PC-9 (cell line): ENCODE measurements around the gene LINGO1. TPM values are rescaled to one million over a fixed set of nuclear protein-coding genes. Genes with fewer than 3 reads are reported as not detected.

Experiments used
- BruUV-seq: library from RNA; stranded (reverse); fragments of 400-500 nt; replicated peaks from 2 replicates; lab custom pipeline; 2021; lab: Mats Ljungman, UMichigan
- CTCF ChIA-PET: fragments of 300-600 bp; sonication (Branson Sonifier 250); formaldehyde crosslinking; loops from one replicate; lab custom pipeline; 2022; ENCODE audit warnings: antibody characterized with exemption; lab: Charles Lee
- POLR2A ChIA-PET: fragments of 300-600 bp; sonication (Branson Sonifier 250); formaldehyde crosslinking; loops from one replicate; lab custom pipeline; 2022; ENCODE audit warnings: antibody characterized with exemption; ENCODE audit not compliant: unreplicated experiment; lab: Charles Lee
- DNase-seq, 2 experiments: peaks; one replicate each; pipeline versions ENCODE4 v3.0.0 to v3.0.0-alpha.2; 2015 to 2022; ENCODE audit warnings: mixed read lengths in 1 of 2
- H2AFZ ChIP-seq: fragments of 200-600 bp; sonication (generic); 2 replicates; pipeline ENCODE4 v1.8.1; 2017; ENCODE audit warnings: antibody characterized with exemption
- H3F3A ChIP-seq: fragments of 200-600 bp; sonication (generic); 2 replicates; pipeline ENCODE4 v1.8.1; 2017; ENCODE audit warnings: antibody characterized with exemption, mild to moderate bottlenecking, low read depth; ENCODE audit not compliant: insufficient read depth
- H3K27ac ChIP-seq: fragments of 200-600 bp; sonication (generic); 2 replicates; pipeline ENCODE4 v1.6.1; 2016; ENCODE audit warnings: mixed run types
- H3K27me3 ChIP-seq: fragments of 200-600 bp; sonication (generic); 2 replicates; pipeline ENCODE4 v1.6.1; 2016; ENCODE audit warnings: low read depth, mixed run types; ENCODE audit not compliant: insufficient read depth
- H3K36me3 ChIP-seq: fragments of 200-600 bp; sonication (generic); 2 replicates; pipeline ENCODE4 v1.6.1; 2016; ENCODE audit warnings: low read depth, mixed run types
- H3K4me1 ChIP-seq: fragments of 200-600 bp; sonication (generic); replicated peaks from 2 replicates; pipeline ENCODE4 v1.6.1; 2016; ENCODE audit warnings: mixed run types; ENCODE audit not compliant: insufficient read depth
- H3K4me2 ChIP-seq: fragments of 200-600 bp; sonication (generic); 2 replicates; pipeline ENCODE4 v1.6.1; 2017; ENCODE audit warnings: mixed run types
- H3K4me3 ChIP-seq: fragments of 200-600 bp; sonication (generic); 2 replicates; pipeline ENCODE4 v1.6.1; 2016; ENCODE audit warnings: mixed run types
- H3K79me2 ChIP-seq: fragments of 200-600 bp; sonication (generic); 2 replicates; pipeline ENCODE4 v1.6.1; 2017; ENCODE audit warnings: low read depth, mixed run types
- H3K9me2 ChIP-seq: fragments of 200-600 bp; sonication (generic); 2 replicates; pipeline ENCODE4 v1.8.1; 2017; ENCODE audit warnings: mild to moderate bottlenecking; ENCODE audit not compliant: insufficient read depth
- H3K9me3 ChIP-seq: fragments of 200-600 bp; sonication (generic); 2 replicates; pipeline ENCODE4 v1.8.1; 2016; ENCODE audit warnings: low read depth; ENCODE audit not compliant: insufficient read depth
- H4K20me1 ChIP-seq: fragments of 200-600 bp; sonication (generic); 2 replicates; pipeline ENCODE4 v1.8.1; 2017; ENCODE audit not compliant: insufficient read depth
- CTCF ChIP-seq: fragments of 200-600 bp; sonication (generic); conservative IDR thresholded peaks from 2 replicates; pipeline ENCODE4 v1.6.1; 2017; ENCODE audit warnings: mixed run types, antibody characterized with exemption, mild to moderate bottlenecking, moderate library complexity
- EZH2 ChIP-seq: fragments of 200-600 bp; sonication (generic); IDR thresholded peaks from 2 replicates; pipeline ENCODE4 v1.8.0; 2017; ENCODE audit warnings: antibody characterized with exemption, low read depth
- intact Hi-C: fragments of 100-400 bp; cut with micrococcal nuclease; formaldehyde crosslinking; loops from one replicate; pipeline ENCODE4 v1.10.0; 2022; ENCODE audit not compliant: unreplicated experiment
- total RNA-seq: library from RNA; stranded (reverse); gene quantifications from 2 replicates; pipeline ENCODE4 v1.2.3, GENCODE V29; 2021

LINGO1 gene
- total RNA-seq, 1 experiment from 2014 or later, result not detected

- Histone ChIP-seq H3F3A (no peaks in the 10 kb centered on the region), H3K27ac (no peak overlapping the region), H3K9me2 (no peaks in the 10 kb centered on the region), H3K9me3 (no peaks in the 10 kb centered on the region), H3K4me2 (no peak overlapping the region), H3K4me1 (no peaks in the 10 kb centered on the region), H2AFZ (no peak overlapping the region), H3K36me3 (no peaks in the 10 kb centered on the region), H3K79me2 (no peaks in the 10 kb centered on the region), H3K4me3 (no peak overlapping the region), H4K20me1 (no peaks in the 10 kb centered on the region), H3K27me3 (no peaks in the 10 kb centered on the region)
- intact Hi-C loops, result no loop called here
- no peak for TF ChIP-seq EZH2
- TF ChIP-seq CTCF, result no peak
- no TSS peak for BruUV-seq
- CTCF ChIA-PET, result no interaction called here
- POLR2A ChIA-PET, result no interaction called here
- DNase-seq, result no peak
Observed at GRCh38 chr15:77599899-77600298, 32.8 kb downstream of the LINGO1 start.

GRCh38 chr15:77599357-77599756 lies 33.4 kb downstream of the LINGO1 start:
- POLR2A ChIA-PET, result no interaction called here
- CTCF ChIA-PET, result no interaction called here
- Histone ChIP-seq H3K4me1 (no peaks in the 10 kb centered on the region), H3K9me3 (no peaks in the 10 kb centered on the region), H3K4me3 (no peak overlapping the region), H3F3A (no peaks in the 10 kb centered on the region), H3K9me2 (no peaks in the 10 kb centered on the region), H2AFZ (no peak overlapping the region), H3K36me3 (no peaks in the 10 kb centered on the region), H3K4me2 (no peak overlapping the region), H4K20me1 (no peaks in the 10 kb centered on the region), H3K79me2 (no peaks in the 10 kb centered on the region), H3K27ac (no peak overlapping the region), H3K27me3 (no peaks in the 10 kb centered on the region)
- intact Hi-C loops, result no loop called here
- no peak for DNase-seq
- no TSS peak for BruUV-seq
- TF ChIP-seq CTCF (no peak), EZH2 (no peak)

- no peaks in the 10 kb centered on the region for H3F3A ChIP-seq
- H2AFZ ChIP-seq, result no peak overlapping the region
- H3K27ac ChIP-seq, result no peak overlapping the region
- CTCF ChIA-PET, result no interaction called here
- POLR2A ChIA-PET, result no interaction called here
- no peaks in the 10 kb centered on the region for H3K36me3 ChIP-seq
- H3K4me1 ChIP-seq, result no peaks in the 10 kb centered on the region
- no peak overlapping the region for H3K4me3 ChIP-seq
- no peak overlapping the region for H3K4me2 ChIP-seq
- DNase-seq, result no peak
- no peak for TF ChIP-seq CTCF
- no peak for TF ChIP-seq EZH2
- BruUV-seq, result no TSS peak
- no peaks in the 10 kb centered on the region for H3K27me3 ChIP-seq
- no peaks in the 10 kb centered on the region for H3K9me2 ChIP-seq
- no peaks in the 10 kb centered on the region for H3K79me2 ChIP-seq
- H3K9me3 ChIP-seq, result no peaks in the 10 kb centered on the region
- no peaks in the 10 kb centered on the region for H4K20me1 ChIP-seq
- intact Hi-C loops, result no loop called here
Observed at GRCh38 chr15:77598644-77599043, 34.1 kb downstream of the LINGO1 start.
